Measurements from ENCODE around the gene IL1RAPL2. TPM values are rescaled to one million over a fixed set of nuclear protein-coding genes. Genes with fewer than 3 reads are reported as not detected.

The IL1RAPL2 gene
- polyA plus RNA-seq, 1 experiment, result not detected

GRCh38 chrX:104564335-104564734 is 1.7 kb upstream of the IL1RAPL2 start:
- no peak overlapping the region for H3K4me3 ChIP-seq (ENCODE audit: low read depth, low read length)
- H3K27me3 ChIP-seq (ENCODE audit: control insufficient read depth, insufficient read depth, low read length), result peaks cover 9% of the 10 kb centered on the region
- DNase-seq (ENCODE audit: low read depth), result no peak
- CTCF ChIA-PET, result interaction anchor here (0.6 kb wide), 1 partner anchor 13 kb away, joined by 3 read pairs; no protein-coding TSS in a partner anchor
- POLR2A ChIA-PET, result no interaction called here
- TF ChIP-seq CTCF (IDR thresholded peaks at IDR 0.05; ENCODE audit: insufficient read depth, low read depth, low read length), result no peak
- H3K36me3 ChIP-seq (ENCODE audit: control insufficient read depth, insufficient read depth, low read length), result no peaks in the 10 kb centered on the region

GRCh38 chrX:104564921-104565703 is 887 bp upstream of the IL1RAPL2 start:
- CTCF ChIA-PET, result interaction anchor here (0.6 to 1.1 kb wide), 3 partner anchors 9 to 14 kb away, joined by 3 to 4 read pairs (median 3); no protein-coding TSS in a partner anchor
- H3K36me3 ChIP-seq (ENCODE audit: control insufficient read depth, insufficient read depth, low read length), result no peaks in the 10 kb centered on the region
- DNase-seq (ENCODE audit: low read depth), result no peak
- no peak overlapping the region for H3K4me3 ChIP-seq (ENCODE audit: low read depth, low read length)
- POLR2A ChIA-PET, result no interaction called here
- peaks cover 9% of the 10 kb centered on the region for H3K27me3 ChIP-seq (ENCODE audit: control insufficient read depth, insufficient read depth, low read length)
- TF ChIP-seq CTCF (IDR thresholded peaks at IDR 0.05; ENCODE audit: insufficient read depth, low read depth, low read length), result no peak

- TF ChIP-seq CTCF (IDR thresholded peaks at IDR 0.05; ENCODE audit: insufficient read depth, low read depth, low read length), result no peak
- no peaks in the 10 kb centered on the region for H3K36me3 ChIP-seq (ENCODE audit: control insufficient read depth, insufficient read depth, low read length)
- CTCF ChIA-PET, result no interaction called here
- no peak overlapping the region for H3K4me3 ChIP-seq (ENCODE audit: low read depth, low read length)
- DNase-seq (ENCODE audit: low read depth), result no peak
- POLR2A ChIA-PET, result no interaction called here
- peaks cover 9% of the 10 kb centered on the region for H3K27me3 ChIP-seq (ENCODE audit: control insufficient read depth, insufficient read depth, low read length)
These were observed 892 bp downstream of the IL1RAPL2 start for GRCh38 chrX:104566681-104567501.

- ChIA-PET CTCF (no interaction called here), POLR2A (no interaction called here)
- H3K27me3 ChIP-seq (ENCODE audit: control insufficient read depth, insufficient read depth, low read length), result peaks cover 9% of the 10 kb centered on the region
- DNase-seq (ENCODE audit: low read depth), result no peak
- H3K4me3 ChIP-seq (ENCODE audit: low read depth, low read length), result no peak overlapping the region
- H3K36me3 ChIP-seq (ENCODE audit: control insufficient read depth, insufficient read depth, low read length), result no peaks in the 10 kb centered on the region
- TF ChIP-seq CTCF (IDR thresholded peaks at IDR 0.05; ENCODE audit: insufficient read depth, low read depth, low read length), result no peak
These were observed 1.5 kb downstream of the IL1RAPL2 start for GRCh38 chrX:104567506-104567905.

- TF ChIP-seq CTCF (IDR thresholded peaks at IDR 0.05; ENCODE audit: insufficient read depth, low read depth, low read length), result no peak
- Histone ChIP-seq H3K4me3 (ENCODE audit: low read depth, low read length) (no peak overlapping the region), H3K36me3 (ENCODE audit: control insufficient read depth, insufficient read depth, low read length) (no peaks in the 10 kb centered on the region), H3K27me3 (ENCODE audit: control insufficient read depth, insufficient read depth, low read length) (peaks cover 9% of the 10 kb centered on the region)
- DNase-seq (ENCODE audit: low read depth), result no peak
- CTCF ChIA-PET, result no interaction called here
- POLR2A ChIA-PET, result no interaction called here
These were observed 2.4 kb downstream of the IL1RAPL2 start for GRCh38 chrX:104568304-104568915.

Data from BJ (cell line).